HepG2 (cell line): ENCODE data around the gene GRB2. TPM values are rescaled to one million over a fixed set of nuclear protein-coding genes. Genes with fewer than 3 reads are reported as not detected.

Experiments
- EED ChIP-seq: sonication (generic); formaldehyde crosslinking; IDR thresholded peaks from 2 replicates; pipeline ENCODE4 v1.5.0; 2020; ENCODE audit warnings: mild to moderate bottlenecking, missing genetic modification reagents
- ELF1 ChIP-seq: sonication (generic); formaldehyde crosslinking; IDR thresholded peaks from 2 replicates; pipeline ENCODE4 v1.4.0; 2020; ENCODE audit warnings: missing genetic modification reagents
- ELF3 ChIP-seq: IDR thresholded peaks from 2 replicates; pipeline ENCODE4 v1.6.1; 2016; ENCODE audit warnings: missing genetic modification reagents, missing compliant biosample characterization
- HMG20B ChIP-seq: conservative IDR thresholded peaks from 2 replicates; pipeline ENCODE4 v1.6.1; 2016; ENCODE audit warnings: missing genetic modification reagents, missing compliant biosample characterization
- KDM5B ChIP-seq: sonication (generic); formaldehyde crosslinking; IDR thresholded peaks from 2 replicates; pipeline ENCODE4 v1.4.0; 2020; ENCODE audit warnings: missing genetic modification reagents, mild to moderate bottlenecking, borderline replicate concordance
- PITX1 ChIP-seq: sonication (generic); formaldehyde crosslinking; IDR thresholded peaks from 2 replicates; pipeline ENCODE4 v1.5.1; 2020; ENCODE audit warnings: mild to moderate bottlenecking, missing genetic modification reagents
- RORA ChIP-seq: sonication (generic); formaldehyde crosslinking; IDR thresholded peaks from 2 replicates; pipeline ENCODE4 v1.5.0; 2020; ENCODE audit warnings: mild to moderate bottlenecking, missing genetic modification reagents, moderate library complexity
- SALL2 ChIP-seq: sonication (generic); formaldehyde crosslinking; IDR thresholded peaks from 2 replicates; pipeline ENCODE4 v1.8.1; 2023; ENCODE audit warnings: mild to moderate bottlenecking, missing genetic modification reagents, inconsistent platforms
- SKI ChIP-seq: fragments of 450-650 bp; IDR thresholded peaks from one replicate; pipeline ENCODE4 v1.6.1; 2018; ENCODE audit warnings: mild to moderate bottlenecking; ENCODE audit not compliant: partially characterized antibody
- ZFP37 ChIP-seq: sonication (generic); formaldehyde crosslinking; IDR thresholded peaks from 2 replicates; pipeline ENCODE4 v1.4.0; 2020; ENCODE audit warnings: missing genetic modification reagents, borderline replicate concordance
- ZNF12 ChIP-seq: sonication (generic); formaldehyde crosslinking; IDR thresholded peaks from 2 replicates; pipeline ENCODE4 v1.5.0; 2020; ENCODE audit warnings: missing genetic modification reagents
- ZNF432 ChIP-seq: sonication (generic); formaldehyde crosslinking; IDR thresholded peaks from 2 replicates; pipeline ENCODE4 v1.5.0; 2020; ENCODE audit warnings: missing genetic modification reagents, mild to moderate bottlenecking, borderline replicate concordance
- ZNF552 ChIP-seq: sonication (generic); formaldehyde crosslinking; IDR thresholded peaks from 2 replicates; pipeline ENCODE4 v1.9.0; 2022; ENCODE audit warnings: missing genetic modification reagents, mild to moderate bottlenecking, borderline replicate concordance
- polyA plus RNA-seq, 8 experiments: library from polyadenylated mRNA; depleted of rRNA in 3 of 8; stranded (reverse) in 7 of 8; unstranded in 1 of 8; fragments of >200 nt; fragmentation: Illumina TruSeq in 4 of 8; extraction: Trizol in 4 of 8; gene quantifications; 2 replicates each; pipeline versions ENCODE4 v1.2.1 to v1.2.3, GENCODE V29; 2011 to 2016; ENCODE audit warnings: low read depth in 4 of 8, missing spikeins in 1 of 8, mixed read lengths in 1 of 8; ENCODE audit not compliant: insufficient read depth in 1 of 8
- total RNA-seq, 5 experiments: library from RNA; depleted of rRNA; stranded (reverse); fragments of >200 nt; fragmentation: Illumina TruSeq; extraction: Trizol; gene quantifications; 2 replicates each; pipeline ENCODE4 v1.2.3, GENCODE V29; 2016; ENCODE audit warnings: low read depth in 1 of 5
- TF ChIP-seq, protein P1 (sequence below): sonication (generic); formaldehyde crosslinking; IDR thresholded peaks from 2 replicates; pipeline ENCODE4 v1.4.0; 2020; ENCODE audit warnings: missing genetic modification reagents
- TF ChIP-seq, protein P2 (sequence below): sonication (generic); formaldehyde crosslinking; IDR thresholded peaks from 2 replicates; pipeline ENCODE4 v1.8.0; 2022; ENCODE audit warnings: low read depth, missing genetic modification reagents
- TF ChIP-seq, protein P3 (sequence below): sonication (generic); formaldehyde crosslinking; IDR thresholded peaks from 2 replicates; pipeline ENCODE4 v1.8.1; 2023; ENCODE audit warnings: missing genetic modification reagents, mild to moderate bottlenecking, borderline replicate concordance
- TF ChIP-seq, protein P4 (sequence below): sonication (generic); formaldehyde crosslinking; IDR thresholded peaks from 2 replicates; pipeline ENCODE4 v1.4.0; 2020; ENCODE audit warnings: missing genetic modification reagents
- TF ChIP-seq, protein P5 (sequence below): sonication (generic); formaldehyde crosslinking; IDR thresholded peaks from 2 replicates; pipeline ENCODE4 v1.4.0; 2020; ENCODE audit warnings: missing genetic modification reagents, mild to moderate bottlenecking, borderline replicate concordance

The GRB2 gene
- total and polyA plus RNA-seq, 2 of the 13 experiments (the other 11 are each of a cell fraction or from before 2014, with no cell fraction given) = 84.6 to 92.3 TPM

DNA sequence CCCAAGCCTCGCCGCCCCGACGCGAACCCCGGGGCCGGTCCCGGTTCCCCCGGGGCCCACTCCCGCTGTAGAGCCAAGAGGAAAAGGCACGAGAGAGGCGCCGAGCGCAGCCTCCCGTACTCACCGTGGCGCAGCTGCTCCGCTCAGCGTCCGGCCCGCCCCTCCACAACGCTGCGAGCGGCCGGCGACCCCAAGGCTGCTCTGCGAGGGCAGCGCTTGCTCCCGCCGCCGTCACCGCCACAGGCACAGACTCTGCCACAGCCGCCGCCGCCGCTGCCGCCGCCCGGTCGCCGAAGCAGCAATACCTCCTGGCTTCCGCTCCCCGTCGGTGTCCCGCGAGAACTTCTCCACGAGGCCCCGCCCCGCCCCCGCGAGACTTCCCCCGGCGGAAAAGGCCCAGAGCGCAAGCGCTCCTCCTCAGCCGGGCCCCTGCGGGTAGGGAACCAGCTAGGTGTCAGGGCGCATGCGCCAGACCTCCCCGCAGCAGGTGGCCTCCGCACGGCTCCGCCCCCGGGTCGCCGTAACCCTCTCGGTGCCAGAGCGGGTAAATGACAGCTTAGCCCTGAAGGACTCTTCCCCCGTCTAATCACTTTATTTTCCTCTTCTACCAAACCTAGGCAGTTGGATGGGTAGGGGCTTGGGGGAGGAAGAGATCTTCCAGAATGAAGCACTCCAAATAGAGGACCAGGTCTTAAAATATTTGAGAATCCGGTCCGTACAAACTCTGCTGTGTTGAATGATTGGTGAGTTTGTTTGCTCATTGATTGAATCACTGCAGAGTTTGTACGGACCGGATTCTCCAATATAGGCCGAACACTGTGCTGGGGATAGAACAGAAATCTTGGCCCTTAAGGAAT, at the start of gene GRB2 (continued):
- TF ChIP-seq, protein P1, sequence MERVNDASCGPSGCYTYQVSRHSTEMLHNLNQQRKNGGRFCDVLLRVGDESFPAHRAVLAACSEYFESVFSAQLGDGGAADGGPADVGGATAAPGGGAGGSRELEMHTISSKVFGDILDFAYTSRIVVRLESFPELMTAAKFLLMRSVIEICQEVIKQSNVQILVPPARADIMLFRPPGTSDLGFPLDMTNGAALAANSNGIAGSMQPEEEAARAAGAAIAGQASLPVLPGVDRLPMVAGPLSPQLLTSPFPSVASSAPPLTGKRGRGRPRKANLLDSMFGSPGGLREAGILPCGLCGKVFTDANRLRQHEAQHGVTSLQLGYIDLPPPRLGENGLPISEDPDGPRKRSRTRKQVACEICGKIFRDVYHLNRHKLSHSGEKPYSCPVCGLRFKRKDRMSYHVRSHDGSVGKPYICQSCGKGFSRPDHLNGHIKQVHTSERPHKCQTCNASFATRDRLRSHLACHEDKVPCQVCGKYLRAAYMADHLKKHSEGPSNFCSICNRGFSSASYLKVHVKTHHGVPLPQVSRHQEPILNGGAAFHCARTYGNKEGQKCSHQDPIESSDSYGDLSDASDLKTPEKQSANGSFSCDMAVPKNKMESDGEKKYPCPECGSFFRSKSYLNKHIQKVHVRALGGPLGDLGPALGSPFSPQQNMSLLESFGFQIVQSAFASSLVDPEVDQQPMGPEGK (CRISPR knock-in tag) = peak; percentile 64
- TF ChIP-seq SKI = peak; percentile 7
- peak; percentile 40; the same call in 1 of the 2 replicates for TF ChIP-seq ZNF12 (CRISPR knock-in tag)
- TF ChIP-seq, protein P2, sequence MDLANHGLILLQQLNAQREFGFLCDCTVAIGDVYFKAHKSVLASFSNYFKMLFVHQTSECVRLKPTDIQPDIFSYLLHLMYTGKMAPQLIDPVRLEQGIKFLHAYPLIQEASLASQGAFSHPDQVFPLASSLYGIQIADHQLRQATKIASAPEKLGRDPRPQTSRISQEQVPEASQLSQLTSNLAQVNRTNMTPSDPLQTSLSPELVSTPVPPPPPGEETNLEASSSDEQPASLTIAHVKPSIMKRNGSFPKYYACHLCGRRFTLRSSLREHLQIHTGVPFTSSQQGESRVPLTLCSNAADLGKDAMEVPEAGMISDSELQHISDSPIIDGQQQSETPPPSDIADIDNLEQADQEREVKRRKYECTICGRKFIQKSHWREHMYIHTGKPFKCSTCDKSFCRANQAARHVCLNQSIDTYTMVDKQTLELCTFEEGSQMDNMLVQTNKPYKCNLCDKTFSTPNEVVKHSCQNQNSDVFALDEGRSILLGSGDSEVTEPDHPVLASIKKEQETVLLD = peak; percentile 38; the same call in 1 of the 2 replicates
- TF ChIP-seq RORA (CRISPR knock-in tag) = no peak
- peak; percentile 62 for TF ChIP-seq SALL2 (CRISPR knock-in tag)
- 0 out of 2 replicates have a peak, but pooled peaks have one; percentile 18 for TF ChIP-seq PITX1 (CRISPR knock-in tag)
- peak; percentile 79; the same call in 1 of the 2 replicates for TF ChIP-seq ZFP37 (CRISPR knock-in tag)
- TF ChIP-seq ELF3 = peak; percentile 78; the same call in 1 of the 2 replicates
- TF ChIP-seq ZNF552 (CRISPR knock-in tag) = no peak
- TF ChIP-seq, protein P3, sequence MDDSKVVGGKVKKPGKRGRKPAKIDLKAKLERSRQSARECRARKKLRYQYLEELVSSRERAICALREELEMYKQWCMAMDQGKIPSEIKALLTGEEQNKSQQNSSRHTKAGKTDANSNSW (CRISPR knock-in tag) = peak; percentile 66; the same call in 1 of the 2 replicates
- no peak for TF ChIP-seq ZNF432 (CRISPR knock-in tag)
- TF ChIP-seq, protein P4, sequence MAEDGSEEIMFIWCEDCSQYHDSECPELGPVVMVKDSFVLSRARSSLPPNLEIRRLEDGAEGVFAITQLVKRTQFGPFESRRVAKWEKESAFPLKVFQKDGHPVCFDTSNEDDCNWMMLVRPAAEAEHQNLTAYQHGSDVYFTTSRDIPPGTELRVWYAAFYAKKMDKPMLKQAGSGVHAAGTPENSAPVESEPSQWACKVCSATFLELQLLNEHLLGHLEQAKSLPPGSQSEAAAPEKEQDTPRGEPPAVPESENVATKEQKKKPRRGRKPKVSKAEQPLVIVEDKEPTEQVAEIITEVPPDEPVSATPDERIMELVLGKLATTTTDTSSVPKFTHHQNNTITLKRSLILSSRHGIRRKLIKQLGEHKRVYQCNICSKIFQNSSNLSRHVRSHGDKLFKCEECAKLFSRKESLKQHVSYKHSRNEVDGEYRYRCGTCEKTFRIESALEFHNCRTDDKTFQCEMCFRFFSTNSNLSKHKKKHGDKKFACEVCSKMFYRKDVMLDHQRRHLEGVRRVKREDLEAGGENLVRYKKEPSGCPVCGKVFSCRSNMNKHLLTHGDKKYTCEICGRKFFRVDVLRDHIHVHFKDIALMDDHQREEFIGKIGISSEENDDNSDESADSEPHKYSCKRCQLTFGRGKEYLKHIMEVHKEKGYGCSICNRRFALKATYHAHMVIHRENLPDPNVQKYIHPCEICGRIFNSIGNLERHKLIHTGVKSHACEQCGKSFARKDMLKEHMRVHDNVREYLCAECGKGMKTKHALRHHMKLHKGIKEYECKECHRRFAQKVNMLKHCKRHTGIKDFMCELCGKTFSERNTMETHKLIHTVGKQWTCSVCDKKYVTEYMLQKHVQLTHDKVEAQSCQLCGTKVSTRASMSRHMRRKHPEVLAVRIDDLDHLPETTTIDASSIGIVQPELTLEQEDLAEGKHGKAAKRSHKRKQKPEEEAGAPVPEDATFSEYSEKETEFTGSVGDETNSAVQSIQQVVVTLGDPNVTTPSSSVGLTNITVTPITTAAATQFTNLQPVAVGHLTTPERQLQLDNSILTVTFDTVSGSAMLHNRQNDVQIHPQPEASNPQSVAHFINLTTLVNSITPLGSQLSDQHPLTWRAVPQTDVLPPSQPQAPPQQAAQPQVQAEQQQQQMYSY = peak; percentile 86
- peak; percentile 96 for TF ChIP-seq HMG20B
- TF ChIP-seq, protein P5, sequence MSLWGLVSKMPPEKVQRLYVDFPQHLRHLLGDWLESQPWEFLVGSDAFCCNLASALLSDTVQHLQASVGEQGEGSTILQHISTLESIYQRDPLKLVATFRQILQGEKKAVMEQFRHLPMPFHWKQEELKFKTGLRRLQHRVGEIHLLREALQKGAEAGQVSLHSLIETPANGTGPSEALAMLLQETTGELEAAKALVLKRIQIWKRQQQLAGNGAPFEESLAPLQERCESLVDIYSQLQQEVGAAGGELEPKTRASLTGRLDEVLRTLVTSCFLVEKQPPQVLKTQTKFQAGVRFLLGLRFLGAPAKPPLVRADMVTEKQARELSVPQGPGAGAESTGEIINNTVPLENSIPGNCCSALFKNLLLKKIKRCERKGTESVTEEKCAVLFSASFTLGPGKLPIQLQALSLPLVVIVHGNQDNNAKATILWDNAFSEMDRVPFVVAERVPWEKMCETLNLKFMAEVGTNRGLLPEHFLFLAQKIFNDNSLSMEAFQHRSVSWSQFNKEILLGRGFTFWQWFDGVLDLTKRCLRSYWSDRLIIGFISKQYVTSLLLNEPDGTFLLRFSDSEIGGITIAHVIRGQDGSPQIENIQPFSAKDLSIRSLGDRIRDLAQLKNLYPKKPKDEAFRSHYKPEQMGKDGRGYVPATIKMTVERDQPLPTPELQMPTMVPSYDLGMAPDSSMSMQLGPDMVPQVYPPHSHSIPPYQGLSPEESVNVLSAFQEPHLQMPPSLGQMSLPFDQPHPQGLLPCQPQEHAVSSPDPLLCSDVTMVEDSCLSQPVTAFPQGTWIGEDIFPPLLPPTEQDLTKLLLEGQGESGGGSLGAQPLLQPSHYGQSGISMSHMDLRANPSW (CRISPR knock-in tag) = 0 out of 2 replicates have a peak, but pooled peaks have one; percentile 71
- TF ChIP-seq EED (CRISPR knock-in tag) = peak; percentile 92; the same call in 1 of the 2 replicates
- peak; percentile 87 for TF ChIP-seq ELF1 (CRISPR knock-in tag)
- peak; percentile 96 for TF ChIP-seq KDM5B (CRISPR knock-in tag)
